ENCODE measurements around the gene VPS9D1. TPM values are rescaled to one million over a fixed set of nuclear protein-coding genes. Genes with fewer than 3 reads are reported as not detected.
"Not testable (repeated sequence)": the region's sequence is repeated elsewhere in the genome, so short reads cannot be mapped to it uniquely, and the experiment has no call there.

The VPS9D1 gene
- total RNA-seq, 1 donor from 2014 or later, result 17.3 TPM

- no peaks in the 10 kb centered on the region for H3K27me3 Mint-ChIP-seq
- no peak for DNase-seq (ENCODE audit: extremely low spot score, unreplicated experiment)
- peaks cover 14% of the 10 kb centered on the region for H3K36me3 Mint-ChIP-seq
- no peak overlapping the region for H3K4me3 Mint-ChIP-seq
- H3K4me1 Mint-ChIP-seq (ENCODE audit: unreplicated experiment), result no peaks in the 10 kb centered on the region
- TF ChIP-seq CTCF (conservative IDR thresholded peaks at IDR 0.05), result no peak
- no peak overlapping the region for H3K27ac Mint-ChIP-seq
- H3K9me3 Mint-ChIP-seq, result no peaks in the 10 kb centered on the region
Observed at GRCh38 chr16:89670496-89671431, 49.9 kb downstream of the VPS9D1 start.

- Mint-ChIP-seq H3K4me1 (ENCODE audit: unreplicated experiment) (no peaks in the 10 kb centered on the region), H3K36me3 (peaks cover 12% of the 10 kb centered on the region), H3K4me3 (no peak overlapping the region), H3K9me3 (no peaks in the 10 kb centered on the region), H3K27me3 (no peaks in the 10 kb centered on the region), H3K27ac (no peak overlapping the region)
- DNase-seq (ENCODE audit: extremely low spot score, unreplicated experiment), result no peak
- no peak for TF ChIP-seq CTCF (conservative IDR thresholded peaks at IDR 0.05)
Observed at GRCh38 chr16:89669755-89670154, 50.9 kb downstream of the VPS9D1 start.

- Mint-ChIP-seq H3K36me3 (peaks cover 16% of the 10 kb centered on the region), H3K27ac (no peak overlapping the region), H3K4me1 (ENCODE audit: unreplicated experiment) (no peaks in the 10 kb centered on the region), H3K4me3 (no peak overlapping the region), H3K27me3 (no peaks in the 10 kb centered on the region), H3K9me3 (no peaks in the 10 kb centered on the region)
- no peak for TF ChIP-seq CTCF (conservative IDR thresholded peaks at IDR 0.05)
- no peak for DNase-seq (ENCODE audit: extremely low spot score, unreplicated experiment)
Observed at GRCh38 chr16:89668790-89669158, 51.9 kb downstream of the VPS9D1 start.

GRCh38 chr16:89667633-89668032 is 53.1 kb downstream of the VPS9D1 start:
- TF ChIP-seq CTCF (conservative IDR thresholded peaks at IDR 0.05), result no peak
- no peak overlapping the region for H3K27ac Mint-ChIP-seq
- DNase-seq (ENCODE audit: extremely low spot score, unreplicated experiment), result no peak
- no peaks in the 10 kb centered on the region for H3K4me1 Mint-ChIP-seq (ENCODE audit: unreplicated experiment)
- no peaks in the 10 kb centered on the region for H3K27me3 Mint-ChIP-seq
- no peak overlapping the region for H3K4me3 Mint-ChIP-seq
- H3K9me3 Mint-ChIP-seq, result no peaks in the 10 kb centered on the region
- peaks cover 23% of the 10 kb centered on the region for H3K36me3 Mint-ChIP-seq

GRCh38 chr16:89667000-89667399 is 53.7 kb downstream of the VPS9D1 start:
- peaks cover 23% of the 10 kb centered on the region for H3K36me3 Mint-ChIP-seq
- TF ChIP-seq CTCF (conservative IDR thresholded peaks at IDR 0.05), result peak; percentile 53
- H3K4me1 Mint-ChIP-seq (ENCODE audit: unreplicated experiment); DNase-seq (ENCODE audit: extremely low spot score, unreplicated experiment); H3K9me3 Mint-ChIP-seq; H3K4me3 Mint-ChIP-seq; H3K27ac Mint-ChIP-seq; H3K27me3 Mint-ChIP-seq: not testable (repeated sequence)

- not testable (repeated sequence) for DNase-seq (ENCODE audit: extremely low spot score, unreplicated experiment); H3K27ac Mint-ChIP-seq; H3K9me3 Mint-ChIP-seq; H3K27me3 Mint-ChIP-seq; H3K4me1 Mint-ChIP-seq (ENCODE audit: unreplicated experiment); H3K4me3 Mint-ChIP-seq
- H3K36me3 Mint-ChIP-seq, result peaks cover 36% of the 10 kb centered on the region
Observed at GRCh38 chr16:89664238-89664637, 56.5 kb downstream of the VPS9D1 start.
